A673 (cell line): ENCODE measurements around the gene LAMP5.

ENCODE experiments used
- CTCF ChIP-seq: fragments of 300-800, 200-600 bp; sonication (generic); conservative IDR thresholded peaks from 2 replicates; pipeline ENCODE4 v1.5.1; 2017; ENCODE audit warnings: low read depth, mild to moderate bottlenecking, antibody characterized with exemption, low read length, moderate library complexity, mixed read lengths
- EZH2 ChIP-seq: fragments of 200-600 bp; sonication (generic); IDR thresholded peaks from 2 replicates; pipeline ENCODE4 v1.6.1; 2017; ENCODE audit warnings: borderline replicate concordance, low read depth, mild to moderate bottlenecking, mixed read lengths, antibody characterized with exemption, low read length; ENCODE audit not compliant: poor library complexity, severe bottlenecking

GRCh38 chr20:9571783-9572182, 57.4 kb downstream of the LAMP5 start:
- TF ChIP-seq CTCF (no peak), EZH2 (no peak)
